Activated T-helper 1 cell treated with anti-CD3 and anti-CD28 coated beads, Interleukin-12 subunit alpha, Interleukin-12 subunit beta, Interleukin-2, Interleukin-4 antibody, amounts not matched to agents 30 ng/mL and 10 ng/mL and 1 ng/mL, durations not matched to agents 14 hours and 24 hours and 36 hours (primary cell): Measurements from ENCODE around the gene CXCL5. TPM values are rescaled to one million over a fixed set of nuclear protein-coding genes. Genes with fewer than 3 reads are reported as not detected.
"Not testable (repeated sequence)": the region's sequence is repeated elsewhere in the genome, so short reads cannot be mapped to it uniquely, and the experiment has no call there.

Experiments
- DNase-seq: peaks from one replicate; pipeline ENCODE4 v3.0.0; 2021; ENCODE audit warnings: low spot score
- H3K27ac Mint-ChIP-seq: one replicate; pipeline ENCODE4 v1.8.0; 2021; ENCODE audit warnings: mild to moderate bottlenecking, mixed read lengths
- H3K27me3 Mint-ChIP-seq: one replicate; pipeline ENCODE4 v1.8.0; 2022; ENCODE audit warnings: mild to moderate bottlenecking, moderate library complexity, mixed read lengths; ENCODE audit not compliant: insufficient read depth
- H3K36me3 Mint-ChIP-seq: one replicate; pipeline ENCODE4 v1.8.0; 2021; ENCODE audit warnings: low read depth, mixed read lengths
- H3K4me1 Mint-ChIP-seq: one replicate; pipeline ENCODE4 v1.8.0; 2021; ENCODE audit warnings: low read depth, mixed read lengths
- H3K4me3 Mint-ChIP-seq: one replicate; pipeline ENCODE4 v1.8.0; 2021; ENCODE audit warnings: mild to moderate bottlenecking, moderate library complexity, mixed read lengths
- H3K9me3 Mint-ChIP-seq: one replicate; pipeline ENCODE4 v1.8.0; 2021; ENCODE audit warnings: mixed read lengths
- intact Hi-C: fragments of 100-400 bp; cut with micrococcal nuclease; formaldehyde crosslinking; loops from one replicate; pipeline ENCODE4 v1.15.1; 2024
- total RNA-seq: library from RNA; stranded (reverse); gene quantifications from 2 replicates; pipeline ENCODE4 v1.2.3, GENCODE V29; 2022

Gene CXCL5
- total RNA-seq, 1 donor from 2014 or later, result not detected

DNA sequence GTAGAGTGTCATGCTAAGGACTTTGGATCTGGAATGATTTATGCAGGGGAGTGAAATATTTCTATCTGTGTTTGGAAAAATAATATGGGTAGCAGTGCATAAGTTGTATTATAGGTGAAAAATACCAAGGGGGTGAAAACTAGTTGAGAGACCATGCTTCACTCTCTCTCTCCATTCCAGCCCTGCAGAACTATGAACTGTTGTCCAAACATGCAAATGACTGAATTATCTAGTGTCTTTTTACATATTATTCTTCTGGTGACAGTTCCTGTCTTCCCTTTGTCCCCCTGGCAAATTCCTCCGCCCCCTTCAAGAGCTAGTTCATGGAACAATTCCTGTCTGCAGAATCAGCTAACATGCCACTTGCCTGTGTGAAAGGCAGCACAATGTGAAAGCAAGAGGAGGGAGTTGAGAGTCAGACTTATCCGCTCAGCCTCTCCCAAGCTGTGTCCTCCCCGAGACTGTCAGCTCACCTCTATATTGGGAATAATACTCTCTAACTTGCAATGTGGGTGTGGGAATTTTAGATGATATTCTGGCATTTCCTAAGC, 19.0 kb downstream of the CXCL5 start:
- H3K4me1 Mint-ChIP-seq, result no peaks in the 10 kb centered on the region
- H3K4me3 Mint-ChIP-seq, result no peak overlapping the region
- H3K9me3 Mint-ChIP-seq, result no peaks in the 10 kb centered on the region
- H3K36me3 Mint-ChIP-seq, result no peaks in the 10 kb centered on the region
- peaks cover 2% of the 10 kb centered on the region for H3K27me3 Mint-ChIP-seq
- intact Hi-C loops, result no loop called here
- no peak overlapping the region for H3K27ac Mint-ChIP-seq
- no peak for DNase-seq

DNA sequence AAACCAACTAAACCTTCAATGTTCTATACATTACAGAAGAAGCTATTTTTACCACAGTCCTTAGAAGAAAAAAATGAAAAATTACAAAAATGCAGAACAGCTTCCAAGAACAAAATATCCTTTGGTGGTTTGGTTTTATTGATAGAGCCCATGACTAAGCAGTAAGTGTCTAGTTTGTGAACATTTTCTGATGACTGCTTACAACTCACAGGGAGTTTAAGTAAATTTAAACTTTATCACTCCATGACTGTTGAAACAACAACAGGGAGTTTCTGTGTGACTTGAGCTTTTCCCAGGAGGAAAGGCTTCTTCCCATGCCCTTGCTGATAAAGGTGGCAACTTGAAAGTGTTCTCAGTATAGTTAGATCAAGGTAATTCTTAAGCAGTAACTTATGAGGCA, 19.6 kb downstream of the CXCL5 start:
- intact Hi-C loops, result no loop called here
- Mint-ChIP-seq H3K4me3 (no peak overlapping the region), H3K27me3 (peaks cover 2% of the 10 kb centered on the region), H3K36me3 (no peaks in the 10 kb centered on the region), H3K9me3 (no peaks in the 10 kb centered on the region), H3K27ac (no peak overlapping the region), H3K4me1 (no peaks in the 10 kb centered on the region)
- no peak for DNase-seq

DNA sequence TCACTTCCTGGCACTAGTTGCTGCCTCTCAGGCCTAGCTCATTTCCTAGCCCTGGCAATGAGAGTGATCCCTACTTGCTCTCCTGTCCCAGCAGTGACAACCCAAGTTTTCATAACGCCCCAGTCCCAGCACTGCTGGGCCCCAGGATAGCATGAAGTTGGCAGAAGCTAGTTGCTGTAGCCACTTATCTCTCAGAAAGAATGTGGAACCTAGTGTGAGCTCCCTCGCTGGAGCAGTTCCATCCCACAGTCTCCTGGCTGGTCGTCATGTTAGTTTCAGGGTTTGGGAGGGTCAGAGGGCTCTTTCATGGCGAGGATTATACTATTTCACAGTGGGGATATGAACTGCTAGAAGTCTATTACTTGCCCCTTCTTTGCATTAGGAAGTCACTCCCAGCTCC, 21.8 kb downstream of the CXCL5 start:
- no peak for DNase-seq
- H3K4me1 Mint-ChIP-seq, result no peaks in the 10 kb centered on the region

DNA sequence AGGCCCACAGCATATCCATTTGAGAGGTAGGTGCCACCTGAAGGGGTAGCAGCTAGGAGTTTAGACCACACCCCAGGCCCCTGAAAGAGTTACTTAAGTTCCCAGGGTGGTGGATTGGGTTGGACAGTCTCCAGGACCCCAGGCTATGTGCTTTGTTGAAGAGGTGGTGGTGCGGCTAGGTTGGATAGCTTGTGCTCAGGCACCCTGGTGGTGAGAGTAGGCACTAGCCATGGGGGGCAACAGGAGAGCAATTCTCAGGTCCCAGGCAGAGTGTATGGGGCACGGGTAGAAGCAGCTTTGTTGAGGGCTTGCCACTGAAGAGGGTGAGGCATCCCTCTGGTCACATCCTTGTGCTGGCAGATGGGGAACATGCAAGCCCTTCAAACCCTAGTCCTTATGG, 22.3 kb downstream of the CXCL5 start:
- H3K27me3 Mint-ChIP-seq, result peaks cover 2% of the 10 kb centered on the region
- no peak for DNase-seq
- intact Hi-C loops, result no loop called here
- no peaks in the 10 kb centered on the region for H3K36me3 Mint-ChIP-seq
- no peaks in the 10 kb centered on the region for H3K4me1 Mint-ChIP-seq
- H3K27ac Mint-ChIP-seq, result no peak overlapping the region
- H3K4me3 Mint-ChIP-seq, result no peak overlapping the region
- peaks cover 6% of the 10 kb centered on the region for H3K9me3 Mint-ChIP-seq

More for the DNA sequence above, 21.8 kb downstream of the CXCL5 start:
- Mint-ChIP-seq H3K36me3 (no peaks in the 10 kb centered on the region), H3K27me3 (peaks cover 2% of the 10 kb centered on the region), H3K27ac (no peak overlapping the region), H3K4me3 (no peak overlapping the region), H3K9me3 (peaks cover 1% of the 10 kb centered on the region)
- intact Hi-C loops, result no loop called here

DNA sequence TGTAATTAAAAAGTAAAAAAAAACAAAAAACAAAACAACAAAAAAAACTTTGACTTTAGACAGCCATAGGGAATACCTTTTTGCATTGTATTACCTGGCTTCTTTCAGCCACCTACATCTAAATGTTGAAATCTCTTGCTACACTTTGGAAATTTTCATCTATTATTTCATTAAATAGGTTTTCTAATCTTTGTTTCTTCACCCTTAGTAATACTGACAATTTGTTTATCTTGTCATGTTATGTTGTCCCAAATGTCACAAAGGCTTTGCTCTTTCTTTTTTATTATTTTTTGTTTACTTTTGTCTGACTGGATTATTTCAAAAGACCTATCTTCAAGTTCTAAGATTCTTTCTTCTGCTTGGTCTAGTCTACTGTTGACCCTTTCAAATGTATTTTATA, 24.1 kb downstream of the CXCL5 start:
- intact Hi-C loops, result no loop called here
- peaks cover 18% of the 10 kb centered on the region for H3K9me3 Mint-ChIP-seq

DNA sequence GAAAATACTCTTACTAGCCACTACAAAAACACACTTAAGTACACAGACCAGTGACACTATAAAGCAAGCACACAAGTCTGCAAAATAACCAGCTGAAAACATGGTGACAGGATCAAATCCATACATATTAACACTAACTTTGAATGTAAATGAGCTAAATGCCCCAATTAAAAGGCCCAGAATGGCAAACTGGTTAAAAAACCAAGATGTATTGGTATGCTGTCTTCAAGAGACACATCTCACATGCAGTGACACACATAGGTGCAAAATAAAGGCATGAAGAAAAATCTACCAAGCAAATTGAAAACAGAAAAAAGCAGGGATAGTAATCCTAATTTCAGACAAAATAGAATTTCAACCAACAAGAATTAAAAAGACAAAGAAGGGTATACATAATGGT, 27.5 kb downstream of the CXCL5 start:
- Mint-ChIP-seq H3K27me3 (no peaks in the 10 kb centered on the region), H3K36me3 (no peaks in the 10 kb centered on the region), H3K27ac (no peak overlapping the region), H3K4me3 (no peak overlapping the region), H3K4me1 (no peaks in the 10 kb centered on the region), H3K9me3 (peaks cover 18% of the 10 kb centered on the region)
- no peak for DNase-seq
- intact Hi-C loops, result no loop called here

More for the DNA sequence above, 24.1 kb downstream of the CXCL5 start:
- Mint-ChIP-seq H3K4me1 (no peaks in the 10 kb centered on the region), H3K27me3 (no peaks in the 10 kb centered on the region), H3K4me3 (no peak overlapping the region), H3K27ac (no peak overlapping the region), H3K36me3 (no peaks in the 10 kb centered on the region)
- DNase-seq, result no peak

DNA sequence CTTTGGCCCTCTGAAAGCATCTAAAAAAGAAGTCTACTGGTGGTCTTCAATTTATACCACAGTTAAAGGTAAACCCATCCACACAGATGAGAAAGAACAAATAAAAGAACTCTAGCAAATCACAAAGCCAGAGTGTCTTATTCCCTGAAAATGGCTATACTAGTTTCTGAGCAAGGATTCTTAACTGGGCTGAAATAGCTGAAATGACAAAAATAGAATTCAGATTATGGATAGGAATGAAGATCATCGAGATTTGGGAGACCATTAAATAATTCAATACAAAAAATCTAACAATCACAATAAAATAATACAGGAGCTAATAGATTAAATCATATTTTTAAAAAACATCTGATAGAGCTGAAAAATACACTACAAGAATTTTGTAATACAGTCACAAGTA, 28.5 kb downstream of the CXCL5 start:
- Mint-ChIP-seq H3K36me3 (no peaks in the 10 kb centered on the region), H3K9me3 (peaks cover 18% of the 10 kb centered on the region), H3K27ac (no peak overlapping the region), H3K27me3 (no peaks in the 10 kb centered on the region), H3K4me3 (no peak overlapping the region), H3K4me1 (no peaks in the 10 kb centered on the region)
- intact Hi-C loops, result no loop called here
- DNase-seq, result no peak

DNA sequence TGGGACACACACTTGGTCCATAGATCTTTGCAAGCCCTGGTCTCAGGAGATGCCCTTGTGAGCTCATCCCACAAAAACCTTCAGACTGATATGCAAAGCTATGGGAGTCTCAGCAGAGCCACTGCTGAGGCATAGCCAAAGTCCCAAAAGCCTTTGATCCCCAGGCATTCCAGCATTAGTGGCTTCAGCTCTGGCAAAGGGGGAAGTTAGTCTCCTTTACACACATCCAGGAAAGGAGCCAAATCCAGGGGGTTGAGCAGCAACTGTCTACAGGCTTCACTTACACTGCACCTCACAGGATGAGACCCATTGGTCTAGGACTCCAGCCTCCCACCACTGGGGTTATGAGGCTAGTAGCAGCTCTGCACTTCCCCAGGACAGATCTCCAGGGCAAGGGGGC, 30.6 kb downstream of the CXCL5 start:
- H3K4me3 Mint-ChIP-seq, result no peak overlapping the region
- intact Hi-C loops, result no loop called here
- no peak overlapping the region for H3K27ac Mint-ChIP-seq

DNA sequence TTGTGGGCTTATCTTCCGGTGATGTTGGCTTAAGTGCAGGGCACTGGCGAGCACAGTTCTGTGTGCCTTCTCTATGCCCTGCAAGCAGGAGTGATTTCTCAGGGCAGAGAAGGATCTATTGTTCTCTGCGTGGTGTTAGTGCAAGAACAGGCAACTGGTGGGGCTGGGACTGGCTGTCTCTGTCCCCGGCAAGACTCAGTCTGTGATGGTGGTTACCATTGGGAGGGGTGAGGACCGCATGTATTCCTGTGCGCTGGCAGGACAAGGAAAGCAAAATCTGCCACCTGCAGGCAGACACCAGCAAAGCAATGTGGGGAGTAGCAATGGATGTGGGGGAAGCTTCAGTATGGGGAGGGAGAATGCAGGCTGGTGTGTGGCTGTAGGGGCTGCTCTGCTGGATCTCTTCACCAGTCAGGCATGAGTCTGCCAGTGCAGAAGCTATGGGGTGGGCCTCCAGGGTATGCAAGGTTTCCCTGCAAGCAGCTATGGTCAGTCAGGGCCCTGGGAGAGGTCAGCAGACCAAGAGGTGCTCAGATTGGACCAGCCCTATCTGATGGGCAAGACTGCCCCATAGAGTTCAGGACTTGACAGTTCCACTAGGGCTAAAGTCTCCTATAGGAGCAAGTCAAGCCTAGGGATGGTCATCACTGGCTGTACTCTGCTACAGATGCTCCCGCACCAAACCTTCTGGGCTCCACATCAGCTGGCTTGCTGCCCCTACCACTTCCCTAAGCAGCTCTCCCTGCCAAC, 33.4 kb downstream of the CXCL5 start:
- H3K4me1 Mint-ChIP-seq, result no peaks in the 10 kb centered on the region
- no peak overlapping the region for H3K4me3 Mint-ChIP-seq
- no peak for DNase-seq
- peaks cover 18% of the 10 kb centered on the region for H3K9me3 Mint-ChIP-seq
- no peaks in the 10 kb centered on the region for H3K36me3 Mint-ChIP-seq
- no peak overlapping the region for H3K27ac Mint-ChIP-seq
- H3K27me3 Mint-ChIP-seq, result no peaks in the 10 kb centered on the region
- intact Hi-C loops, result no loop called here

More for the DNA sequence above, 30.6 kb downstream of the CXCL5 start:
- Mint-ChIP-seq H3K9me3 (peaks cover 21% of the 10 kb centered on the region), H3K36me3 (no peaks in the 10 kb centered on the region), H3K4me1 (no peaks in the 10 kb centered on the region), H3K27me3 (no peaks in the 10 kb centered on the region)
- no peak for DNase-seq

DNA sequence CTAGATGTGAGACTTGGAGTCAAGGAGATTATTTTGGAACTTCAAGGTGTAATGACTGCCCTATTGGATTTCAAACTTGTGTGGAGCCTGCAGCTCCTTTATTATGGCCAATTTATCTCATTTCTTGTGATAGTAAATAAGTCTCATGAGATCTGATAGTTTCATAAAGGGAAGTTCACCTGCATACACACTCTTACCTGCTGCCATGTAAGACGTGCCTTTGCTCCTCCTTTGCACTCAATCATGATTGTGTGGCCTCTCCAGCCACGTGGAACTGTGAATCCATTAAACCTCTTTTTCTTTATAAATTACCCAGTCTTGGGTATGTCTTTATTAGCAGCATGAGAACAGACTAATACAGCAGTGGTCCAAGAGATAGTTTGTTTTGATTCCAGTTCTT, 35.8 kb downstream of the CXCL5 start:
- Mint-ChIP-seq H3K4me3 (no peak overlapping the region), H3K36me3 (no peaks in the 10 kb centered on the region), H3K27ac (no peak overlapping the region), H3K27me3 (no peaks in the 10 kb centered on the region), H3K4me1 (no peaks in the 10 kb centered on the region), H3K9me3 (peaks cover 26% of the 10 kb centered on the region)
- DNase-seq, result no peak
- intact Hi-C loops, result no loop called here

DNA sequence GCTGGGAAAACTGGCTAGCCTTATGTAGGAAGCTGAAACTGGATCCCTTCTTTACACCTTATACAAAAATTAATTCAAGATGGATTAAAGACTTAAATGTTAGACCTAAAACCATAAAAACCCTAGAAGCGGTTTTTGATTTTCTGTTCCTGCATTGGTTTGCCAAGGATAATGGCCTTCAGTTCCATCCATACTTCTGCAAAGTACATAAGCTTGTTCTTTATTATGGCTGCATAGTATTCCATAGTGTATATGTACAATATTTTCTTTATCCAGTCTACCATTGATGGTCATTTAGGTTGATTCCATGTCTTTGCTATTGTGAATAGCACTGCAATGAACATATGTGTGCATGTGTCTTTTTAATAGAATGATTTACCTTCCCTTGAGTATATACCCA, 39.4 kb downstream of the CXCL5 start:
- H3K4me3 Mint-ChIP-seq, H3K36me3 Mint-ChIP-seq, H3K4me1 Mint-ChIP-seq, DNase-seq, H3K27me3 Mint-ChIP-seq, H3K27ac Mint-ChIP-seq, intact Hi-C loops: not testable (repeated sequence)
- peaks cover 34% of the 10 kb centered on the region for H3K9me3 Mint-ChIP-seq

DNA sequence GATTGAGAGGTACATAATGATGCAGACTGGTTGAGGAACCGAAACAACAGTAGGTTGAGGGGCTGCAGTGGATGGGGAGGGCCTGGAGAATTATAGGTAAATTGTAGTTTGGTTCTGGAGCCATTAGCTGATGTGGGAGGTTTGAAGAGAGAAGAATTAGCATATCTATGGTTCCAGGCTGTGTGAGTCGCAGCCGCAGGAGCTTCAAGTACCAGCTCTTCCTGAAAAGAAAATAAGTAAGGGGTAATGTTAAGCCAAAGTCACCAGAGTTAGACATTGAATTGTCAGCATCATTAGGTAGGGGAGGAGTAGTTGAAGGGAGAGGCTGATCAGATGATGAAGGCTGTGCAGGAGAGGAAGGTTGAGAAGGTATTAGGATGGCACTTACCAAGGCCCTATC, 46.1 kb downstream of the CXCL5 start:
- Mint-ChIP-seq H3K4me3 (no peak overlapping the region), H3K27ac (no peak overlapping the region), H3K9me3 (peaks cover 9% of the 10 kb centered on the region), H3K36me3 (no peaks in the 10 kb centered on the region), H3K4me1 (no peaks in the 10 kb centered on the region), H3K27me3 (no peaks in the 10 kb centered on the region)
- DNase-seq, result no peak
- intact Hi-C loops, result no loop called here

DNA sequence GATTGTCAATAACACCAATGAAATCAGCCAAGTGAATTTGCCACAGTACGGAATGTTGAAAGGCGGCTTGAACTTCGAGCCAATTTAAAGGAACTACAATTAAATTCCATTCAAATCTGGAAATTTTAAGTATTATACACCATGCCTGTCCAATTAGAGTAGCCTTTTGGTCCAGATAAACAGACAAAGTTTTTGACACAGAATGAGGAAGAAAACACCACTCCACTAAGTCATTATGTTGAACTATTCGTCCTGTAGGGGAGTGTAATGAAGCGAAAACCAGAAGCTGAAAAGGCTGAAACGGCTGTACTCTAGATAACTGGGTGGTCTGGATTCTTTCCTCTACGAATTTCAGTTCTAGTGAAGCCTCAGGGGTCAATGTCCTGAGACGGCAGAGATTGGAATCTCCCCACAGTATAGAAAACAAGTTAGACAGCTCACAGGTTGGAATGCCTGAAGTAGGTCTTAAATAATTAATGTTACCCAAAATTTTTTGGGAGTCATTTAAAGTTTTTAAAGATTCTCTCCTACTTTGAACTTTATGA, 48.0 kb downstream of the CXCL5 start:
- H3K27me3 Mint-ChIP-seq, result peaks cover 10% of the 10 kb centered on the region
- H3K9me3 Mint-ChIP-seq, H3K27ac Mint-ChIP-seq, H3K36me3 Mint-ChIP-seq, H3K4me3 Mint-ChIP-seq, intact Hi-C loops, DNase-seq, H3K4me1 Mint-ChIP-seq: not testable (repeated sequence)
